MCF 10A (cell line): ENCODE data around the gene UTP25. TPM values are rescaled to one million over a fixed set of nuclear protein-coding genes. Genes with fewer than 3 reads are reported as not detected.

Experiments used
- BruUV-seq: library from RNA; stranded (reverse); fragments of 400-500 nt; replicated peaks from 2 replicates; lab custom pipeline; 2021; lab: Mats Ljungman, UMichigan
- CTCF ChIA-PET: fragments of 300-600 bp; sonication (Branson Sonifier 250); formaldehyde crosslinking; extraction: SDS; loops from one replicate; lab custom pipeline; 2021; ENCODE audit warnings: antibody characterized with exemption, inconsistent platforms; lab: Yijun Ruan, JAX
- POLR2A ChIA-PET: fragments of 300-600, 350-650 bp; sonication (Branson Sonifier 250); formaldehyde crosslinking; extraction: SDS; loops from one replicate; lab custom pipeline; 2020; ENCODE audit warnings: antibody characterized with exemption, inconsistent platforms; lab: Yijun Ruan, JAX
- DNase-seq: peaks from one replicate; pipeline ENCODE4 v3.0.0-alpha.2; 2018; ENCODE audit not compliant: unreplicated experiment
- H3K27ac Mint-ChIP-seq: one replicate; pipeline ENCODE4 v1.8.0; 2022; ENCODE audit warnings: mild to moderate bottlenecking, low read depth, mixed read lengths; ENCODE audit not compliant: unreplicated experiment
- H3K27me3 Mint-ChIP-seq: one replicate; pipeline ENCODE4 v1.8.0; 2022; ENCODE audit warnings: mixed read lengths; ENCODE audit not compliant: insufficient read depth, unreplicated experiment
- H3K36me3 Mint-ChIP-seq: one replicate; pipeline ENCODE4 v1.8.0; 2022; ENCODE audit warnings: mild to moderate bottlenecking, moderate library complexity, mixed read lengths; ENCODE audit not compliant: insufficient read depth, unreplicated experiment
- H3K4me1 Mint-ChIP-seq: one replicate; pipeline ENCODE4 v1.8.0; 2022; ENCODE audit warnings: mixed read lengths; ENCODE audit not compliant: insufficient read depth, unreplicated experiment
- H3K4me3 Mint-ChIP-seq: one replicate; pipeline ENCODE4 v1.8.0; 2022; ENCODE audit warnings: mild to moderate bottlenecking, moderate library complexity, mixed read lengths; ENCODE audit not compliant: unreplicated experiment
- H3K9me3 Mint-ChIP-seq: one replicate; pipeline ENCODE4 v1.8.0; 2022; ENCODE audit warnings: mixed read lengths; ENCODE audit not compliant: unreplicated experiment
- intact Hi-C: fragments of 100-400 bp; cut with micrococcal nuclease; formaldehyde crosslinking; loops from 2 replicates; pipeline ENCODE4 v1.14.1; 2022
- total RNA-seq: library from RNA; stranded (reverse); gene quantifications from 2 replicates; pipeline ENCODE4 v1.2.3, GENCODE V29; 2022
- TF ChIP-seq, protein P1 (sequence below): fragments of 200-600 bp; IDR thresholded peaks from one replicate; pipeline ENCODE4 v1.8.0; 2022; ENCODE audit warnings: antibody characterized with exemption, mild to moderate bottlenecking; ENCODE audit not compliant: unreplicated experiment

UTP25 gene
- total RNA-seq, 1 experiment from 2014 or later, result 23.8 TPM

DNA sequence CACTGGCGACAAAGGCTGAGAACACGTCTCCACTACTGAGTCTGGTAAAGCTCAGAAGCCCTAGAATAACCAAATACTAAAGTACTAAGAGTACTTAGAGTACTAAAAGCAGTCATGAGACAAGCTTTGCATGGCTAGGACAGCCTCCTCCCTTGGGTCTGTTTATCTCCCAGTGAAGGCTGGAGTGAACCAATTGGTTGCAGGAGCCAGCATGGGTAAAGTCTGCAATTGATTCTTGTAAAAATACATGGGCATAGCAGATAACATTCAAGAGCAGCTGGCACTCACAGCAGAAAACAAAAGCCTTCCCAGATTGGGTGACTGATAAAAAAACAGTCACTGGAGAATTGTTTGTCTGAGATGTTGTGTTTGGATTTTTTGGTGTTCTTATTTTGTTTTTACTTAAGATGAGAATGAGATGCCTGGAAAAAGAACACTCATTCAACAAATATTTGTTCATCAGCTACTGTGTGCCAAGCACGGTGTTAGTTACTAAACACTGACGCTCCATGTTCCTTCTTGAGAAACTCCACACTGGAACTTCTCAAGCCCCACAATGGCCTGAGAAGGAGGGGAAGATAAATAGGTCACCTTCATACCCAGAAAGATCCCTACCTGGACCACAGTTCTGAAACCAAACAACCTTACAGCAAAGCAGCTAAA is 25.5 kb upstream of the UTP25 start:
- Mint-ChIP-seq H3K9me3 (no peaks in the 10 kb centered on the region), H3K27me3 (no peaks in the 10 kb centered on the region), H3K4me1 (peaks cover 59% of the 10 kb centered on the region), H3K36me3 (peaks cover 51% of the 10 kb centered on the region), H3K4me3 (peak overlapping the region; percentile 90), H3K27ac (peak overlapping the region; percentile 3)
- BruUV-seq, result no TSS peak
- ChIA-PET POLR2A (interaction anchor here (0.7 to 7.1 kb wide), 14 partner anchors 9 to 374 kb away, joined by 3 to 94 read pairs (median 6); partner anchors contain the start of genes C1orf74 and UTP25), CTCF (interaction anchor here (0.6 to 14.2 kb wide), 10 partner anchors 9 to 1618 kb away, joined by 3 to 263 read pairs (median 6); partner anchors contain the start of genes C1orf74 and UTP25)
- intact Hi-C loops, result no loop called here
- DNase-seq, result peak; percentile 68
- TF ChIP-seq, protein P1, sequence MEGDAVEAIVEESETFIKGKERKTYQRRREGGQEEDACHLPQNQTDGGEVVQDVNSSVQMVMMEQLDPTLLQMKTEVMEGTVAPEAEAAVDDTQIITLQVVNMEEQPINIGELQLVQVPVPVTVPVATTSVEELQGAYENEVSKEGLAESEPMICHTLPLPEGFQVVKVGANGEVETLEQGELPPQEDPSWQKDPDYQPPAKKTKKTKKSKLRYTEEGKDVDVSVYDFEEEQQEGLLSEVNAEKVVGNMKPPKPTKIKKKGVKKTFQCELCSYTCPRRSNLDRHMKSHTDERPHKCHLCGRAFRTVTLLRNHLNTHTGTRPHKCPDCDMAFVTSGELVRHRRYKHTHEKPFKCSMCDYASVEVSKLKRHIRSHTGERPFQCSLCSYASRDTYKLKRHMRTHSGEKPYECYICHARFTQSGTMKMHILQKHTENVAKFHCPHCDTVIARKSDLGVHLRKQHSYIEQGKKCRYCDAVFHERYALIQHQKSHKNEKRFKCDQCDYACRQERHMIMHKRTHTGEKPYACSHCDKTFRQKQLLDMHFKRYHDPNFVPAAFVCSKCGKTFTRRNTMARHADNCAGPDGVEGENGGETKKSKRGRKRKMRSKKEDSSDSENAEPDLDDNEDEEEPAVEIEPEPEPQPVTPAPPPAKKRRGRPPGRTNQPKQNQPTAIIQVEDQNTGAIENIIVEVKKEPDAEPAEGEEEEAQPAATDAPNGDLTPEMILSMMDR, result no peak

DNA sequence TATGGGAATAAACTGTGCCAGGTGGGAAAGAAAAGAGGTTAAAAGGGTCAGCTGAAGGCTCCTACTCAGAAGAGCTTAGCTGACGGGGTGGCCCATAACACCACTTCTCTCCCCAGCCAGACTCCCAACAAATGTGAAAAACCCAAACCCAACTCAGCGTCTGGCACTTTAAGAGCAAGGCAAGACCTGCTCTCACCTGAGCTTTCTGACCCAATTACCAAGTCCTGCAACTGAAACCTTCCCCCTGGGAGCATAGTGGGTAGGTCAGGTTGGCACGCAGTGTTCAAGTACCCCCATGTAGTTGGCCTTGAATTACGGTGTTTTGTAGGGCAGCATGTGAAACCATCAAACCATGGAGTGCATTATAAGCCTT is 25.0 kb upstream of the UTP25 start:
- Mint-ChIP-seq H3K4me1 (peaks cover 60% of the 10 kb centered on the region), H3K4me3 (peak overlapping the region; percentile 90), H3K27me3 (no peaks in the 10 kb centered on the region), H3K36me3 (peaks cover 45% of the 10 kb centered on the region), H3K27ac (no peak overlapping the region), H3K9me3 (no peaks in the 10 kb centered on the region)
- DNase-seq, result peak; percentile 54
- TF ChIP-seq, protein P1, result no peak
- no TSS peak for BruUV-seq
- intact Hi-C loops, result no loop called here
- ChIA-PET CTCF (interaction anchor here (1.0 to 14.2 kb wide), 7 partner anchors 10 to 37 kb away, joined by 3 to 263 read pairs (median 7); partner anchors contain the start of genes C1orf74 and UTP25), POLR2A (interaction anchor here (0.7 to 7.1 kb wide), 12 partner anchors 10 to 81 kb away, joined by 3 to 94 read pairs (median 7); partner anchors contain the start of genes C1orf74 and UTP25)

DNA sequence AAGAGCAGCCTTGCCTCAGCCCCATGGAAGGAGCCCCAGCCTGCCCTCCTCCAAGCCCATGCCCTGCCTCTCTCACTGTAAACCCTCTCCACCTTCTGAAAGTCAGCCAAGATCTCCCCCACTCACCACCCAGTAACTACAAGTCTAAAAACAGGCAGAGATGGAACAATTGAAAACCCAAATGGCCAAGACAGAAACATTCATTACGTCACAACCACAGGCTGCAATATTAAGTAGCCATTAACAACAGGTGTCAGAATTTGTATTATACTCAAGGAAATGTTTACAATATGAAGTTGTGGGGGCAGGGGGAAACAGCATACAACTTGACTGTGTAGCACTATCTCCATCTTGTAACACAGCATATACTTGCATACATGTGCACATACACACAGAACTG is 24.2 kb upstream of the UTP25 start:
- peak overlapping the region; percentile 2 for H3K27ac Mint-ChIP-seq
- intact Hi-C loops, result no loop called here
- no peaks in the 10 kb centered on the region for H3K27me3 Mint-ChIP-seq
- peaks cover 61% of the 10 kb centered on the region for H3K4me1 Mint-ChIP-seq
- H3K4me3 Mint-ChIP-seq, result peak overlapping the region; percentile 90
- no peaks in the 10 kb centered on the region for H3K9me3 Mint-ChIP-seq
- TF ChIP-seq, protein P1, result no peak
- ChIA-PET POLR2A (interaction anchor here (1.4 to 7.1 kb wide), 7 partner anchors 11 to 41 kb away, joined by 3 to 94 read pairs (median 8); partner anchors contain the start of genes C1orf74 and UTP25), CTCF (interaction anchor here (2.0 to 14.2 kb wide), 2 partner anchors 12 to 22 kb away, joined by 13 to 263 read pairs; partner anchors contain the start of gene UTP25)
- peaks cover 37% of the 10 kb centered on the region for H3K36me3 Mint-ChIP-seq
- BruUV-seq, result no TSS peak
- peak; percentile 45 for DNase-seq

DNA sequence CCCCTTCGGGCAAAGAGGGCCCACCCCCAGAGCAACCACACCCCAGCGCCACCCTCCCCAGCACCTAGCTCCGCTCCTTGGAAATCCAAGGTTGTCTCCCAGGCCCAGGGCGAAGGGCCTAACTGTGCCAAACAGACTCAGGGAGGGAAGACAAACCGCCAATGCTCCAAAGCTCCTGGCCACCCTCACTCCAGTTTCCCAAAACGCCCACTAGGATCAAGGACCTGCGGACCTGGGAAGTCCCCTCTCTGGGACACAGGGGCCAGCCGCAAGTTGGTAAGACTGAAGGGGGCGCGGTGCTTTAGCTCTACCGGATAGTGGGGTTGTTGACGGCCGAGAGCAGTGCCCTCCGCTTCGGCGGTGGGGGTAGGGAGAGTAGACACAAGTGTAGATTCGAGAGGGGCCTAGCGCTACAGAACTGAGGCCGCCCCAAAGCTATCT is 22.4 kb upstream of the UTP25 start:
- TF ChIP-seq, protein P1, result no peak
- Mint-ChIP-seq H3K4me1 (peaks cover 73% of the 10 kb centered on the region), H3K9me3 (no peaks in the 10 kb centered on the region), H3K36me3 (peaks cover 19% of the 10 kb centered on the region), H3K4me3 (peak overlapping the region; percentile 90), H3K27me3 (no peaks in the 10 kb centered on the region), H3K27ac (peak overlapping the region; percentile 92)
- BruUV-seq, result TSS peak; percentile 58
- CTCF ChIA-PET, result interaction anchor here (0.6 to 28.3 kb wide), 16 partner anchors 10 to 1264 kb away, joined by 3 to 1144 read pairs (median 6); partner anchors contain the start of genes LAMB3 and UTP25
- POLR2A ChIA-PET, result interaction anchor here (0.5 to 16.5 kb wide), 35 partner anchors 9 to 1834 kb away, joined by 3 to 1382 read pairs (median 6); partner anchors contain the start of genes C1orf74, LAMB3 and UTP25
- no peak for DNase-seq
- intact Hi-C loops, result no loop called here
